GM18909 (cell line): ENCODE measurements around the gene CD81.
"Not testable (repeated sequence)": the region's sequence is repeated elsewhere in the genome, so short reads cannot be mapped to it uniquely, and the experiment has no call there.

Source experiments
- ATAC-seq: cut with Tn5 transposase; IDR thresholded peaks from one replicate; pipeline ENCODE4 v1.9.1; 2021; ENCODE audit warnings: mild to moderate bottlenecking; ENCODE audit not compliant: unreplicated experiment, poor library complexity

Gene CD81

DNA sequence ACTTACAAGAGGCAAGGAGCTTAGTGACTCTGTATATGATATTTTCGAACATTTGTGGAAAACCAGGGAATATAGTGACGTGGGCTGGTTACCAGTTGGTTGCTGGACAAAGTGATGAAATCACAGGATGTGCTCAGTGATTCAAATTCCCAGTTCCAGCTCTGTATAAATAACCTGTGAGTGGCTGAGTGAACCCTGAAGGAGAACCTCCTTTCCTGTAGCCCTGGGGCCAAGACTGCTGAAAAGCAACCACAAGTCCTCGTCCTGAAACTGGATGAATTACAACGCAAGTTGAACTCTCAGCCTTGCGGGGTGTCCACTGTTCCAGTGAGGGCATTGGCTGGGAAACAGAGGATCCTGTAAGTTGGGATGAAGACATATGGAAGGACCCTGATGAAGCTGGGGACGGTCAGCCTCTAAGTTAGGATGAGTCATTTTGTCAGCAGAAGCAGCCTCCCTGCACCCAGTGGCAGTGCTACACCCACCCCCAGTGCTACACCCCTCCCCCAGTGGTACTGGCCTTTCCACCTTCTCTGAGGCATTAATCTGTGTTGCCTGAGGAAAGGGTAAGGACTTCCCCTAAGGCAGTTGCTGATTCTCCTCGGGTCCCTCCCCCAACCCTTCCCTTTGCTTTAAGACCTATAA is 22.0 kb upstream of the CD81 start:
- no peak for ATAC-seq

DNA sequence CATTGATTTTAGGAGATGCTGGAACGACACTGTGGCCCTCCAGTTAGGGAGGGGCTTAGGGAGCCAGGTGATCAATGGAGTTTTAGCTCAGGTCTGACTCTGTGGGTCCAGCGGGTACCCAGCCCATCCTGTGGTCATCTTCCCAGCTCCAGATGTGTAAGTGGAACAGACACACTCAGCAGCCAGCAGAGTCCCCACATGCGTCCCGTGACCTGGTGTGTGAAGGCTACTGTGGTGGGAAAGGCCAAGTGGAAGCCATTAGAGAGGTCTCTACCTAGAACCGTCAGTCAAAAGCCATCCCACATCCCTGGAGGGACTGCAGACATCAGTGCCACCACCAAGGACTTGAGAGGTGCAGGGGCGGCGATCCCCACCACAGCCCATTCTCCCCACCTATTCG is 19.9 kb upstream of the CD81 start:
- no peak for ATAC-seq

DNA sequence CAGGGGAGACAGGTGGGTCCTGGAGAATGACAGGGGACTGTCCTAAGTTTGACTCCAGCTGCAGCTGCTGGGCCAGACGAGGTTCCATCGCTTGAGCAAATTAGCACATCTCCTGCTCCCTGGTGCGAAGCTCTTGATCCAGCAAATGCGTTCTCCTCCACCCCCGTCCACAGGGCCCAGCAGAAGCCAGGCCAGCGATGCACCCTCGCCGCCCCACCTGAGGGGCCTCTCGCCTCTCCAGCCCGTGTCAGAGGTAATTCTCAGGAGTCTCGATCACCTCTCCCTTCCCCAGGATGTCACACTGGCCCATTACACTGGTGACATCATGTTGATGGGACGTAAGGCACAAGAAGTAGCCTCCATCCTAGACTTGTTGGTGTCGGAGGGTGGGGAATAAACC is 19.5 kb upstream of the CD81 start:
- not testable (repeated sequence) for ATAC-seq

DNA sequence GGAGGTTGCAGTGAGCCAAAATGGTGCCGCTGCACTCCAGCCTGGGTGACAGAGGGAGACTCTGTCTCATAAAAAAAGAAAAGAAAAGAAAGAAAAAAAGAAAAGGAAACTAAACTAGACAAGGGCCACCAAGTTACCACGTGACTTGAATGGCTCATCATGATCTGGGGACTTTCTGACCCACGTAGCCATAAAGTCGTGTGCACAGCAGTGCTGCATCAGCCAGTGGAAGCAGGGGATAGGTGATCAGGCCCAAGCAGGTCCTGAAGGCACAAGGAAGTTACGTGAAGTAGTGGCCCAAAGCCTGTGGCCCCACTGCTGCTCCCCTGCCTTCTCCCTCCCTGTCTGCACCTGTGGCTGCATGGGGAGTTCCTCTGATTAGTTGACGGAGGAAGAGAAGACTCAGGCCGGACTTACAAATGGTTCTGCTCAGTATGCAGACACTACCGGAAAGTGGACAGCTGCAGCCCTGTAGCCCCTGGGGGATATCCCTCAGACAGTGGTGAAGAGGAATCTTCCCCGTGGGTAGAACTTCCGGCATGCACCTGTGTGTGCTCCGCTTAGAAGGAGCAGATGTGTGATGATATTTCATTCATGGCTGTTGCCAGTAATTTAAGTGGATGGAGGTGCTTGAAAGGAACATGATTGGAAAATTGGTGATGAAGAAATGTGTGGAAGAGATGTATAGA is 18.2 kb upstream of the CD81 start:
- ATAC-seq, result no peak

DNA sequence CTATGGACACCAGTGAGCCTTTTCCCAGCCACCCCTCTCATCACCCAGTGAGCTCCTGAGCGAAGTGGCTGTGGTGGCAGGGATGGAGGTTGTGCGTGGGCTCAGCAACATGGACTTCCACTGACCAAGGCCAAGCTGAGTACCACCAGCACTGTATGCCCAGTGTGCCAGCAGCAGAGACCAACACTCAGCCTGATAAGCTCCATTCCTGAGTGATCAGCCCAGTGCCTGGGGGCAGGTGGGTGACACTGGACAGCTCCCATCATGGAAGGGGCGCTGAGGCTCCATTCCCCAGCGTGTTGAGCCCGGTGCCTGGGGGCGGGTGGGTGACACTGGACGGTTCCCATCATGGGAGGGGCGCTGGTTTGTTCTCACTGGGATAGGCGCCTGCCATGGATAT is 17.6 kb upstream of the CD81 start:
- no peak for ATAC-seq

DNA sequence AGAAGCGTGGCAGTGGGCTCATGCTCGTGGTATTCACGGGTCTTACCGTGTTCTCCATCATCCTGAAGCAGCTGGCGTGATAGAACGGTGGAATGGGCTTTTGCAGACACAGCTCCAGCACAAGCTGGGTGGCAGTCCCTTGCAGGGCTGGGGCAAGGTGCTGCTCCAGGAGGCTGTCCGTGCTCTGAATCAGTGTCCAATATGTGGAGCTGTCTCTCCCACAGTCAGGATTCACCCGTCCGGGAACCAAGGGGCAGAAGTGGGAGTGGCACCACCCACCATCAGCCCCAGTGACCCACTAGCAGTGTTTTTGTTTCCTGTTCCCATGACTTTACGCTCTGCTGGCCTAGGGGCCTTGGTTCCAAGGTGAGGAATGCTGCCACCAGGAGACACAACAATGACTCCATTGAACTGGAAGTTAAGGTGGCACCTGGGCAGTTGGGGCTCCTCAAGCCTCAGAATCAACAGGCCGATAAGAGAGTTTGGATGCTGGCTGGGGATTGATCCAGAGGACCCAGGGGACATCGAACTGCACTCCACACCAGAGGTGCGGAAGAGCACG is 16.9 kb upstream of the CD81 start:
- ATAC-seq, result no peak

DNA sequence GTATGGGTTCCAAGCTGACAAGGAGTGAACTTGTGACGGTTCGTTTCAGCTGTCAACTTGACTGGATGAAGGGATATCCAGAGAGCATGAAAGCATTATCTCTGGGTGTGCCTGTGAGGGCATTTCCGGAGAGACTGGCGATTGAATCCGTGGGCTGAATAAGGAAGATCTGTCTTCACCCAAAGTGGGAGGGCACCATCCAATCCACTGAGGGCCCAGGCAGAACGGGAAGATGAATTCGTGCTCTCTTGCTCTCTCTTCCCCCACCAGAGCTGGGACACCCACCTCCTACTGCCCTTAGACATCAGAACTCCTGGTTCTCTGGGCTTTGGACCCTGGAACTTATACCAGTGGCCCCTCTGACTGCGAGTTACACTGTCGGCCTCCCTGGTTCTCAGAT is 15.5 kb upstream of the CD81 start:
- no peak for ATAC-seq

DNA sequence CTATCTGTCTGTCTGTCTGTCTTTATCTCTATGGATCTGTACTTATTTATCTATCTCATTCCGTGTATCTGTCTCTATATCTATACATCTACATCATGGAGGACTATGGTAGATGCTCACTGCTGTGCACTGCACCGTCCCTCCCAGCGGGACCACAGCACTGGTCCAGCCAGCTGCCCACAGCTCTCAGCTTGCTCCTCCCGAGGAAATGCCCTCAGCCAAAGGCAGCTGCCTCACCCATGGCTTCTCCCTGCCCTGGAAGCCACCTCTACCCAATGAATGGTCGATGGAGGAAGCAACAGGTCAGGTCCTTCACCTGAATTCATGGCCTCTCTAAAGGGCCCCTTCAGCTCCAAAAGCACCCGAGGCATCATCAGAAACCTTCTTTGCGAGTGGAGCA is 14.7 kb upstream of the CD81 start:
- ATAC-seq, result no peak

DNA sequence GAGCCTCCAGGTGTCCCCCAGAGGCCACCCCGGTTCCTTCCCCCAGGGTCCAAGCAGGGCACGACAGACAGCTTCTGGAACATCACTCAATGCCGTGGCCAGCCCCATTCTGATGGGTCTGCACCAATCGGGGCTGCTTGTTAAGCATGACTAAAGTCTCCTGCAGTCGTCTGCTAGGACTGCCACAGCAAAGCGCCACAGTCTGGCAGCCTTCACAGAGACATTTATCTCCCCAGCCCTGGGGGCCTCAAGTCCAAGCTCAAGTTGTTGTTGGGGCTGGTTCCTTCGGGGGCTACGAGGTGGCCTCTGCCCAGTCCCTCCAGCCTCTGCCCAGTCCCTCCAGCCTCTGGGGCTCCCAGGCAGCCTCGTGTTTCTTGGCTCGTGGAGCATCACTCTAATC is 14.0 kb upstream of the CD81 start:
- ATAC-seq, result no peak

DNA sequence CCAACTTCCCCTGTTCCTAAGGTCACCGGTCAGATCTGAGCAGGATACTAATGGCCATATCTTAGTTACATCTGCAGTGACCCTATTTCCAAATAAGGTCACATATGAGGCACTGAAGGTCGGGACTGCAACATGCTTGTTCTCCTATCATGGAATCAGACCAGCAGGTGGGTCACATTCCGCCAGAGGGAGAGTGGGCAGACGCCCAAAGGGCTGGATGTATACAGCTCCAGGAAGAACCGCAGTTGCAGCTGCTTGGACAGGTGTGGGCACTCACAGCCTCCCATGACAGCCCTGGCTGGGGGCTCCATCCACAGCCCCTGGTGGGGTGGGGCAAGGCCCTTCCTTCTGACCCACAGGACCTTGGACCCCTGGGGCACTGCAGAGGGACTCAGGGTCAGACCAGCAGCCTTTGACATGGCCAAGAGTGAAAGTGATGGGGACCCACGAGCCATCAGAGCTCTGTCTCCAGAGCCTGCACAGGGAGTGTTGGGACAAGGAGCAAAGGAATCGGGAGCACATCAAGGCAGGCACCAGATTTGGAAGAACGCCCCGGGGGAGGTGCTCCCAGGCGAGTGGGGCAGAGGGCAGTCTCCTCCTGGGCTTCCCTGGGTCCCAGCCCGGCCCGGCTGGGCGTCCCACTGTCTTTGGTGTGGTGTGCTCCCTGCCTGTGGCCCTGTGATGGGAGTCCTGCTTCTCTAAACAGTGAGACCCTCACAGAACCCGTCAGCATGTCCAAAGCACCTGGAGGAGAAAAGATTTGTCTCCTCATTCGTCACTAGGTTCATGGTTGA is 13.3 kb upstream of the CD81 start:
- ATAC-seq, result no peak

DNA sequence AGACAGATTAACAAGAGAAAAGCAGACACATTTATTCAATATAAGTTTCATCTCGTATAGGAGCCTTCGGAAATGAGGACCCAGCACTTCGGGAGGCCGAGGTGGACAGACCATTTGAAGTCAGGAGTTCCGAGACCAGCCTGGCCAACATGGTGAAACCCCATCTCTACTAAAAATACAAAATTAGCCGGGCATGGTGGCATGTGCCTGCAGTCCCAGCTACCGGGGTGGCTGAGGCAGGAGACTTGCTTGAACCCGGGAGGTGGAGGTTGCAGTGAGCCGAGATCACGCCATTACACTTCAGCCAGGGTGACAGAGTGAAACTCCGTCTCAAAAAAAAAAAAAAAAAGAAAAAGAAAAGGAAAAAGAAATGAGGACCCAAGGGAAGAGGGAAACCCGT is 12.7 kb upstream of the CD81 start:
- ATAC-seq, result not testable (repeated sequence)

DNA sequence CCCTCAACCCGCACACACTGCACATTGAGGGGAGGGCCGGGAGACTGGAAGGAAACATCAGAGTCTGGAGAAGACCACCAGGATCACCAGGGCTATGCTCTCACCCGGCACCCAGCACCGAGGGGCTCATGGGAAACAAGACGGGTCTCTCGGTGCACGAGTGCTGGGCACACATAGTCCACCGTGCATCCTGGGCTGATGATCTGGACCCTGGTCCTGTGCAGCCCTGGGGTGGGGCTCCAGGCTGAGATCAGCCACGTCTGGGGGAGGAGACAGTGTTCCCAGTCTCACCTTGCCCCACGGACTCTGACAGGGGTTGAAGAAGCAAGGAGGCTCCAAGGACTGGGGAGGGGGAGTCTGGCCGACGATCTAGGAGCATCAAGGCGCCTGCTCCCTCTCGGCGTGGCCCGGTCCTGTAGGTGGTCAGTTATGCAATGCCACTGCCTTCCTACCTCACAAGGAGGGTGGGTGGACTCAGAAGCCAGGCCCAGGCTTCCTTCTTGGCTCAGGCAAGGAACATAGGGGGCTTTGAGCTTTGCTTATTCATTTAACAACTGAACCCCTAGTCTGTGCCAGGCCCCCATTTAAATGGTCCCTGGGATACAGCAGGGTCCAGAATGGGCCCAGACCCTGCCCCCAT is 11.4 kb upstream of the CD81 start:
- no peak for ATAC-seq

DNA sequence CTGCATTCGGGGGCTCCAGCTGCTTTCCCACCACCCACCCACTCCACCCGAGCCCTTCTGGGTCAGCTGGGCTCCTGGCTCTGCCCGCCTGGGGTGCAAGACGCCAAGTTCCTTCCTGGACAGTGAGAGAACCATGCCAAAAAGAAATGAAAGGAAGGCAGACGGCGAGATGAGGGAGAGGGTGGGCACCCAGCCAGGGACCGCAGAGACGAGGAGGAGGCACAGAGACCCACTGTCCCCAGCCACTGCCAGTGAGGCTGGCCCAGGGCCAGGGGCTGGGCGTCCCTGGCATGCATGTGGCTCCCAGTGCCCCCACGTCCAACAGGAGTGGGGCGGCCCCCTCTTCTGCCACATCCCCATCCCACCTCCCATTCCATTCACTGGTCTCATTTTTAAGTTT is 10.8 kb upstream of the CD81 start:
- ATAC-seq, result no peak

DNA sequence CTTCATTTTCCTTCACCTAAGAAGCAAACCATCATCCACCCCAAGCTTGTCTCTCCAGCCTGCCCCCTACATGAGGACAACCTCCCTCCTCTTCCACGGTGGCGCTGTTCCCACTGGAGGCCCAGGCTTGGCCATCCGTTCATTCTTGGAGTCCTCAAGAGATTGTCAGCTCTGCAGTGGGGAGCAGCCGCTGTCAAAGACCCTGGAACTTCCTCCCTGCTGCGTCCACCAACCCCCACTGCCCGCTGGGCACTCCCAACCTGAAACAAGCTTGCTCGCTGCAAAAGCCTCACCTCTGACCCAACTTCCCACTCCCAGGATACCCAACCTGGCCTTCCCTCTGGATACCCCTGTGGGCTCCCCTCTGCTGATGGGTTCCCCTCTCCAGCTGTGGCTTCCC is 10.4 kb upstream of the CD81 start:
- ATAC-seq, result no peak

DNA sequence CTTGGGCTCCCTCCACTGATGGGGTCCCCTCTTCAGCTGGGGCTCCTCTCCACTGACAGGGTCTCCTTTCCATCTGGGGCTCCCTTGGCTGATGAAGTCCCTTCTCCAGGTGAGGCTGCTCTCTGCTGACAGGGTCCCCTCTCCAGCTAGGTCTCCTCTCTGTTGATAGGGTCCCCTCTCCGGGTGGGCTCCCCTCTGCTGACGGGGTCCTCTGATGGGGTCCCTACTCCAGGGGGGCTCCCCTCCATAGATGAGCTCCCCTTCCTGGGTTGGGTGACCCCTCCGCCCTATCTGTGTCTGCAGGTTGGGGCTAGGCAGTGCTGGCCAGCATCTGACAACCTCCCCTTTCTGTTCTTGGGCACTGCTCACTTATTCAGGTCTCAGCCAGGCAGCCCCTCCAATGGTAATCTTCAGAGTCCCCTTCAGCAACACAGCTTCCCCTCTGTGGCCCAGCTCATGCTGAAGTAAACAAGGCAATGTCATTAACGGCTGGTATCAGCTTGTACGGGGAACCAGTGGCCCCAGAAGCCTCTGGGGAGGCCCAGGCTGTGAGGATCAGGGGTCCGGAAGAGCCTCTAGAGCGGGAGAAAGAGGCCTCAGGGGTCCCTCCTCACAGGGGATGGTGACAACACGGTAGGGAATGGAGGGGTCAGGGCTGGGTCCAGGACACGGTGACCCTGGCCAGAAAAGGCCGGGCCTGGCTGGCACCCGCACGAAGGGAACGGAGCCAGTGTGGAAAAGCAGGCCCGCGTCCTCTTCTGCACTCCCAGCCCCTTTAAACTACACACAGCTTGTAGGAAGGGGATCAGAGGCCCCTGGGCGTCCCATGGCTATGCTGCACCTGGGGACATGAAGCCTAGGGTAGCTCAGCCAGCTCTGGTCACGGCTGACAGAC is 9.6 kb upstream of the CD81 start:
- no peak for ATAC-seq

DNA sequence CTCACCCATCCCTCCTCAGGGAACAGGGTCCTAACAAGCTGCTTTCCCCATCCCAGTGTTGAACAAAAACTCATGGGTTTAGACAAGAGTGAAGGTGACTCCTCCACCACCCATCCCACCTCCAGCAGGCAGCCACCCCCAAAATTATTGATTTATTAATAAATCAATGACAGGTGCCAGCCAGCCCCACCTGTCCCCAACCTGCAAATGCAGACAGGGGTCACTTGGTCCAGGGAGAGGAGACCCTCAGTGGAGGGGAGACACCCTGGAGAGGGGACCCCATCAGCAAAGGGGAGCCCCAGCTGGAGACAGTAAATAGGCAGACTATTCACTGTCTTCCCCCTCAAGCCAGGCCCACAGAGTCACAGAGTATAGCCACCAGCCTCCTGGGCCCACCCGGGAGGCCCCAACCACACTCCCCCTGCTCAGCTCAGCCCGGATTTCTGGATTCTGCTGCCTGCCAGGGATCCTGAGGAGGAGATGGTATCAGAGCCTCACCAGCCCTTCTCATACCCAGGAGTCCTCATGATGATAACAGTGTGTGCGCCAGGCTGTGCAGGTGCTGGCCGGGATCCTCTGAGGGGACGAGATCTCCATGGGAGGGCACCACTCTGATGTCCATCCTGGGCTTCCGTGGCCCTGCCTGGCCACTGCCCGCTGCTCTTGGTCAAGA is 8.8 kb upstream of the CD81 start:
- ATAC-seq, result no peak

DNA sequence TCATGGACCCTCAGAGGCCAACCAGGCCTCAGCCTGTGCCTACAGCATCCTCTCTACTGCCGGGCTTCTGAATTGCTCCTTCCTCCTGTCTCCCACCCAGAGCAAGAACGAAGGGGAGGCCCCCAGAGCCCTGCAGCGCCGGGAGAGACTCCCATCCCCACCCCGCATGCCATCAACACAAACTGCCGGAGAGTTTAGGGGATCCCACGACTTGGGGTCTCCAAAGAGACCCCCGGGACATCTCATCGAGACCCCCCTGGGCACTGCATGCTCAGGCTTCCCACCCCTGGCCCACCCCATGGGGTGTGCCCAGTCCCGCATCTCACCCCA is 8.3 kb upstream of the CD81 start:
- ATAC-seq, result no peak

DNA sequence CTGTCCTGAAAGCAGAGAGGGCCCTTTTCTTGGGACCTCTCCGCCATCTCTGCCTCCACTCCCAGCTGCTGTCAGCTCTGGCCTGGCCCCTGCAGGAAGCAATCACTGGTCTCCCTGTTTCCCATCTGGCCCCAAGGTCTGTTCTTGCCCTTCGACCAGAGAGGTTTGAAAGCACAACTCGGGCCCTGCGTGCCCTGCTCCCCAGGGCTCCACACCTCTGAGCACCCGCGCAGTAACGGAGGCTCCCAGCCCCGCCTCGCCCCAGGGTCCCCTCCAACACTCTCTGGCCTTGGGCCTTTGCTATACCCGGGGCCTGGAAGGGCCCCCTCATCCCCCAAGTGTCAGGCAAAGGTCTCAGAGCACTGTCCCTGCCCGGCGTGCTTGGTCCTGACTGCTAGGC is 7.8 kb upstream of the CD81 start:
- ATAC-seq, result no peak

DNA sequence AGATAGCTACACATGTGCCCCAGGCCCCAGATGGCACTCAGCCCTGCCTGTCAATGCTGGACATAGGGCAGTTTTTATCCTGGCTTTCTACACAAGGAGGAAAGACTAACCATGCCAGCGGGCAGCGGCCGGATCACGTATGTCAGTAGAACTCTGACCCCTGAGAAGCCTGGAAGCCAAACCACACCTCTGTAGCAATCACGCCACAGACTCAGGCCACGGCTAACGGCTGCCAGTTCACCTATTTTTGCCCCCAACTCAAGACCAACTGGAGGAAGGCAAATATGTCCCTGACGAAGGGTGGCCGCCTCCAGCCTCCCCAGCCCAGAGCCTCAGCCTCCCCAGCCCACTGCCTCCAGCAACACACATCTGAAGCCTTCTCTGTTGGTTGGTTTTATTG is 7.2 kb upstream of the CD81 start:
- ATAC-seq, result no peak
